HL-60 (cell line): ENCODE measurements around the gene SERPINA4.

Experiments
- POLR2AphosphoS5 ChIP-seq: IDR thresholded peaks from 2 replicates; pipeline ENCODE4 v1.6.1; 2012; ENCODE audit warnings: low read depth
- SPI1 ChIP-seq: IDR thresholded peaks from 2 replicates; pipeline ENCODE4 v1.6.1; 2012; ENCODE audit warnings: low read depth, mild to moderate bottlenecking, borderline replicate concordance
- TF ChIP-seq, protein P1 (sequence below): IDR thresholded peaks from one replicate; pipeline ENCODE4 v1.5.1; 2011; ENCODE audit warnings: low read length, control low read depth, inconsistent platforms; ENCODE audit not compliant: insufficient read depth

DNA sequence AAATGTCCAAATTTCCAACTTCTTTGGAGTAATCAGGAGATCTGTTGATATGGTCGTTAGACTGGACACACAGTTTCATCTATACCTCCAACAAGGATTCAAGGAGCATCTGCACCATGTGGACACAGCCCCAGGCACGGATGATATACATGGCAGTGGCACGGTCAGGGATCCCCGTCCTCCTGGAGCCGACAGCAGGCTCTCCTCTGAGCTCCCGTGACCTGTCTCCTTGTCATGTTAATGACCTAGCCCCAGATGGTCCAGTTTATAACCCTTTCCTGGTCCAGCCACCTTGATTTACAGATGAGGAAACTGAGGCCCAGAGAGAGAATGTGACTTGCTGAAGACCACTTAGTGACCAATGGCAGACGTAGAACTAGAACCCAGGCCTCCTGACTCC is 16.5 kb upstream of the SERPINA4 start:
- TF ChIP-seq, protein P1, sequence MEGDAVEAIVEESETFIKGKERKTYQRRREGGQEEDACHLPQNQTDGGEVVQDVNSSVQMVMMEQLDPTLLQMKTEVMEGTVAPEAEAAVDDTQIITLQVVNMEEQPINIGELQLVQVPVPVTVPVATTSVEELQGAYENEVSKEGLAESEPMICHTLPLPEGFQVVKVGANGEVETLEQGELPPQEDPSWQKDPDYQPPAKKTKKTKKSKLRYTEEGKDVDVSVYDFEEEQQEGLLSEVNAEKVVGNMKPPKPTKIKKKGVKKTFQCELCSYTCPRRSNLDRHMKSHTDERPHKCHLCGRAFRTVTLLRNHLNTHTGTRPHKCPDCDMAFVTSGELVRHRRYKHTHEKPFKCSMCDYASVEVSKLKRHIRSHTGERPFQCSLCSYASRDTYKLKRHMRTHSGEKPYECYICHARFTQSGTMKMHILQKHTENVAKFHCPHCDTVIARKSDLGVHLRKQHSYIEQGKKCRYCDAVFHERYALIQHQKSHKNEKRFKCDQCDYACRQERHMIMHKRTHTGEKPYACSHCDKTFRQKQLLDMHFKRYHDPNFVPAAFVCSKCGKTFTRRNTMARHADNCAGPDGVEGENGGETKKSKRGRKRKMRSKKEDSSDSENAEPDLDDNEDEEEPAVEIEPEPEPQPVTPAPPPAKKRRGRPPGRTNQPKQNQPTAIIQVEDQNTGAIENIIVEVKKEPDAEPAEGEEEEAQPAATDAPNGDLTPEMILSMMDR, result no peak
- TF ChIP-seq POLR2AphosphoS5 (no peak), SPI1 (no peak)
